Measurements from ENCODE around the gene PRDM12. TPM values are rescaled to one million over a fixed set of nuclear protein-coding genes. Genes with fewer than 3 reads are reported as not detected.

Gene PRDM12
- polyA plus RNA-seq, 1 donor, result not detected

GRCh38 chr9:130635721-130636647, 28.4 kb upstream of the PRDM12 start:
- no peak for DNase-seq (ENCODE audit: low read depth)

GRCh38 chr9:130636648-130637020, 27.8 kb upstream of the PRDM12 start:
- no peak for DNase-seq (ENCODE audit: low read depth)

- DNase-seq (ENCODE audit: low read depth), result no peak
Observed at GRCh38 chr9:130638284-130639123, 25.9 kb upstream of the PRDM12 start.

GRCh38 chr9:130639124-130639765, 25.1 kb upstream of the PRDM12 start:
- no peak for DNase-seq (ENCODE audit: low read depth)

- no peak for DNase-seq (ENCODE audit: low read depth)
Observed at GRCh38 chr9:130639866-130640555, 24.4 kb upstream of the PRDM12 start.

- no peak for DNase-seq (ENCODE audit: low read depth)
Observed at GRCh38 chr9:130640681-130641080, 23.7 kb upstream of the PRDM12 start.

GRCh38 chr9:130642926-130643325, 21.5 kb upstream of the PRDM12 start:
- DNase-seq (ENCODE audit: low read depth), result no peak

GRCh38 chr9:130651221-130651620, 13.2 kb upstream of the PRDM12 start:
- DNase-seq (ENCODE audit: low read depth), result no peak

- DNase-seq (ENCODE audit: low read depth), result no peak
Observed at GRCh38 chr9:130651752-130652151, 12.6 kb upstream of the PRDM12 start.

GRCh38 chr9:130654879-130655278, 9.5 kb upstream of the PRDM12 start:
- DNase-seq (ENCODE audit: low read depth), result no peak

GRCh38 chr9:130658893-130659698, 5.3 kb upstream of the PRDM12 start:
- DNase-seq (ENCODE audit: low read depth), result no peak

GRCh38 chr9:130659699-130660248, 4.6 kb upstream of the PRDM12 start:
- DNase-seq (ENCODE audit: low read depth), result no peak

GRCh38 chr9:130660326-130660682, 4.1 kb upstream of the PRDM12 start:
- no peak for DNase-seq (ENCODE audit: low read depth)

- DNase-seq (ENCODE audit: low read depth), result no peak
Observed at GRCh38 chr9:130660683-130661450, 3.5 kb upstream of the PRDM12 start.

GRCh38 chr9:130661451-130662098, 2.8 kb upstream of the PRDM12 start:
- no peak for DNase-seq (ENCODE audit: low read depth)

- no peak for DNase-seq (ENCODE audit: low read depth)
Observed at GRCh38 chr9:130662099-130662969, 2.1 kb upstream of the PRDM12 start.

GRCh38 chr9:130662970-130663257, 1.5 kb upstream of the PRDM12 start:
- no peak for DNase-seq (ENCODE audit: low read depth)

- DNase-seq (ENCODE audit: low read depth), result no peak
Observed at GRCh38 chr9:130663258-130663976, 977 bp upstream of the PRDM12 start.
